Measurements from ENCODE around the gene ABCG2. TPM values are rescaled to one million over a fixed set of nuclear protein-coding genes. Genes with fewer than 3 reads are reported as not detected.

Gene ABCG2
- total and polyA plus RNA-seq, 2 of the 4 experiments (the other 2 are of a cell fraction) = 0.50 to 1.1 TPM

GRCh38 chr4:88135356-88135663 lies 23.1 kb downstream of the ABCG2 start:
- peaks cover 9% of the 10 kb centered on the region for H3K9me1 ChIP-seq (ENCODE audit: insufficient read depth, low read length)
- H2AK9ac ChIP-seq (replicated peaks; ENCODE audit: low read depth, low read length, poor library complexity) = no peak overlapping the region
- H3K4me2 ChIP-seq (ENCODE audit: low read depth, low read length) = no peak overlapping the region
- H2AK5ac ChIP-seq (ENCODE audit: low read depth, low read length) = 0 out of 2 replicates have a peak overlapping the region, but pooled peaks have one; percentile 47
- WGBS, 2 experiments (ENCODE audit: extremely low coverage in 2 of 2, insufficient read length in 1 of 2) = 100% methylated on average over 2 of the region's 3 CpGs; no CpG with 5 or more reads in 1 of the 2 experiments
- no peak overlapping the region for H2BK5ac ChIP-seq (ENCODE audit: low read depth, low read length, poor library complexity, severe bottlenecking)
- H3K9me3 ChIP-seq (ENCODE audit: control insufficient read depth, insufficient read depth, low read length) = no peaks in the 10 kb centered on the region
- H3K27ac ChIP-seq (ENCODE audit: insufficient read depth, low read length) = no peak overlapping the region
- H3K36me3 ChIP-seq (ENCODE audit: control insufficient read depth, insufficient read depth, low read length) = no peaks in the 10 kb centered on the region
- no peak overlapping the region for H4K91ac ChIP-seq (ENCODE audit: insufficient read depth, low read depth, low read length)
- TF ChIP-seq FOS (IDR thresholded peaks at IDR 0.05; ENCODE audit: low read depth, low read length) = no peak
- no peak for TF ChIP-seq MAFK (IDR thresholded peaks at IDR 0.05; ENCODE audit: low read depth, low read length)
- TF ChIP-seq NFE2L2 (IDR thresholded peaks at IDR 0.05; ENCODE audit: low read depth, low read length) = no peak
- no peak for TF ChIP-seq CTCF (conservative IDR thresholded peaks at IDR 0.05; ENCODE audit: low read depth, low read length)
- TF ChIP-seq CHD1 (IDR thresholded peaks at IDR 0.05; ENCODE audit: low read depth, low read length) = no peak
- TF ChIP-seq MXI1 (IDR thresholded peaks at IDR 0.05; ENCODE audit: borderline replicate concordance, low read depth, low read length) = no peak
- no peak overlapping the region for H3K56ac ChIP-seq (ENCODE audit: extremely low read depth, insufficient read depth, low read length)
- no peak overlapping the region for H3K23ac ChIP-seq (ENCODE audit: low read depth, low read length)
- no peak overlapping the region for H2AFZ ChIP-seq (replicated peaks; ENCODE audit: low read length, poor library complexity)
- DNase-seq (no peak), ATAC-seq (ENCODE audit: low read depth) (no peak)
- H3K4me1 ChIP-seq (ENCODE audit: control insufficient read depth, insufficient read depth, low read length) = peaks cover 7% of the 10 kb centered on the region
- H2BK20ac ChIP-seq (ENCODE audit: low read depth, low read length) = no peak overlapping the region
- H3K27me3 ChIP-seq (ENCODE audit: control insufficient read depth, insufficient read depth, low read length) = no peaks in the 10 kb centered on the region
- H3K14ac ChIP-seq (replicated peaks; ENCODE audit: low read depth, low read length) = no peak overlapping the region
- no peak overlapping the region for H2BK15ac ChIP-seq (ENCODE audit: low read depth, low read length)
- POLR2A ChIA-PET (ENCODE audit: unreplicated experiment) = no interaction called here
- no peak overlapping the region for H4K5ac ChIP-seq (ENCODE audit: low read depth, low read length)
- dilution Hi-C loops (cut with HindIII; ENCODE audit: low sequenced_read_pairs, unreplicated experiment) = no loop called here
- CTCF ChIA-PET = no interaction called here
- H3K4ac ChIP-seq (ENCODE audit: low read depth, low read length) = peak overlapping the region; percentile 15; the same call in 1 of the 2 replicates
- H2BK120ac ChIP-seq (ENCODE audit: low read depth, low read length) = no peak overlapping the region
- H3K4me3 ChIP-seq (ENCODE audit: insufficient read depth, low read depth, low read length) = no peak overlapping the region
- H4K8ac ChIP-seq (ENCODE audit: low read depth in 2 of 2, low read length in 2 of 2) = no peak overlapping the region
- no TSS peak for BruUV-seq (replicated peaks)
- no peaks in the 10 kb centered on the region for H3K79me1 ChIP-seq (ENCODE audit: low read depth in 1 of 2, low read length in 2 of 2)
- intact Hi-C loops (cut with micrococcal nuclease) = loop anchor here (5.0 kb wide), 1 partner anchor 52 kb away; no protein-coding TSS in a partner anchor
- no peak overlapping the region for H3K9ac ChIP-seq (ENCODE audit: low read depth, low read length)
- no peak overlapping the region for H3K18ac ChIP-seq (ENCODE audit: low read depth, low read length)
- in situ Hi-C loops (cut with MboI; ENCODE audit: low sequenced_read_pairs) = no loop called here
- no peaks in the 10 kb centered on the region for H4K20me1 ChIP-seq (ENCODE audit: insufficient read depth, low read length)

Measured in IMR-90 (cell line).